GM12878 (cell line): ENCODE results near the gene PKD2.

Experiments
- CHD4 ChIP-seq: fragments of 200-600 bp; sonication (generic); IDR thresholded peaks from 2 replicates; pipeline ENCODE4 v1.6.1; 2016; ENCODE audit warnings: mild to moderate bottlenecking
- EED ChIP-seq: sonication (generic); IDR thresholded peaks from 2 replicates; pipeline ENCODE4 v1.6.1; 2016; ENCODE audit warnings: antibody characterized with exemption, low read depth
- EP300 ChIP-seq, 2 experiments: fragments of 150-350 bp in 1 of 2; IDR thresholded peaks; 2 replicates each; pipeline ENCODE4 v1.6.1; 2011 to 2012; ENCODE audit warnings: low read depth in 2 of 2, low read length in 2 of 2, borderline replicate concordance in 1 of 2, improper control_type of control experiment in 1 of 2, inconsistent platforms in 1 of 2; ENCODE audit not compliant: control insufficient read depth in 1 of 2
- ETV6 ChIP-seq, 2 experiments: fragments of 450-650 bp in 1 of 2; IDR thresholded peaks in 1 of 2; conservative IDR thresholded peaks in 1 of 2; 2 replicates each; pipeline ENCODE4 v1.6.1; 2014; ENCODE audit warnings: antibody characterized with exemption in 1 of 2, borderline replicate concordance in 1 of 2, low read depth in 1 of 2, mild to moderate bottlenecking in 1 of 2, moderate library complexity in 1 of 2
- HDAC6 ChIP-seq: fragments of 200-600 bp; sonication (generic); IDR thresholded peaks from one replicate; pipeline ENCODE4 v1.8.0; 2017; ENCODE audit warnings: antibody characterized with exemption; ENCODE audit not compliant: unreplicated experiment
- NKRF ChIP-seq: fragments of 450-650 bp; conservative IDR thresholded peaks from 2 replicates; pipeline ENCODE4 v1.6.1; 2017; ENCODE audit warnings: mild to moderate bottlenecking, moderate library complexity
- POLR2A ChIP-seq: IDR thresholded peaks from 2 replicates; pipeline ENCODE4 v1.6.1; 2011; ENCODE audit warnings: low read depth, mild to moderate bottlenecking, low read length
- YY1 ChIP-seq: IDR thresholded peaks from 2 replicates; pipeline ENCODE4 v1.6.1; 2011; ENCODE audit warnings: low read depth, mild to moderate bottlenecking, low read length
- ZNF274 ChIP-seq: IDR thresholded peaks from one replicate; pipeline ENCODE4 v1.8.0; 2011; ENCODE audit not compliant: insufficient read length, insufficient read depth
- ZZZ3 ChIP-seq: IDR thresholded peaks from 2 replicates; pipeline ENCODE4 v1.6.1; 2011; ENCODE audit warnings: low read depth; ENCODE audit not compliant: control insufficient read depth, insufficient read length
- TF ChIP-seq, protein P1 (sequence below), 3 experiments: IDR thresholded peaks in 2 of 3; conservative IDR thresholded peaks in 1 of 3; 2 replicates each; pipeline ENCODE4 v1.5.1; 2011; ENCODE audit warnings: low read depth in 3 of 3, low read length in 3 of 3, mild to moderate bottlenecking in 3 of 3, control low read depth in 2 of 3, moderate library complexity in 2 of 3, inconsistent platforms in 1 of 3, mixed read lengths in 1 of 3; ENCODE audit not compliant: control insufficient read depth in 2 of 3, insufficient read depth in 1 of 3; ENCODE audit errors: extremely low read depth in 1 of 3

- no peak for TF ChIP-seq YY1
- TF ChIP-seq EED, result no peak
- TF ChIP-seq EP300 (IDR thresholded peaks at IDR 0.05; ENCODE audit: borderline replicate concordance in 1 of 2, control insufficient read depth in 1 of 2, low read depth in 2 of 2, low read length in 2 of 2), result no peak
- TF ChIP-seq ETV6 (conservative IDR thresholded peaks at IDR 0.05 in 1 of 2, IDR thresholded peaks at IDR 0.05 in 1 of 2; ENCODE audit: borderline replicate concordance in 1 of 2, low read depth in 1 of 2), result no peak
- TF ChIP-seq CHD4, result no peak
- TF ChIP-seq ZZZ3, result no peak
- TF ChIP-seq NKRF, result no peak
- TF ChIP-seq ZNF274, result no peak
- no peak for TF ChIP-seq POLR2A
- TF ChIP-seq HDAC6, result no peak
- TF ChIP-seq, protein P1, sequence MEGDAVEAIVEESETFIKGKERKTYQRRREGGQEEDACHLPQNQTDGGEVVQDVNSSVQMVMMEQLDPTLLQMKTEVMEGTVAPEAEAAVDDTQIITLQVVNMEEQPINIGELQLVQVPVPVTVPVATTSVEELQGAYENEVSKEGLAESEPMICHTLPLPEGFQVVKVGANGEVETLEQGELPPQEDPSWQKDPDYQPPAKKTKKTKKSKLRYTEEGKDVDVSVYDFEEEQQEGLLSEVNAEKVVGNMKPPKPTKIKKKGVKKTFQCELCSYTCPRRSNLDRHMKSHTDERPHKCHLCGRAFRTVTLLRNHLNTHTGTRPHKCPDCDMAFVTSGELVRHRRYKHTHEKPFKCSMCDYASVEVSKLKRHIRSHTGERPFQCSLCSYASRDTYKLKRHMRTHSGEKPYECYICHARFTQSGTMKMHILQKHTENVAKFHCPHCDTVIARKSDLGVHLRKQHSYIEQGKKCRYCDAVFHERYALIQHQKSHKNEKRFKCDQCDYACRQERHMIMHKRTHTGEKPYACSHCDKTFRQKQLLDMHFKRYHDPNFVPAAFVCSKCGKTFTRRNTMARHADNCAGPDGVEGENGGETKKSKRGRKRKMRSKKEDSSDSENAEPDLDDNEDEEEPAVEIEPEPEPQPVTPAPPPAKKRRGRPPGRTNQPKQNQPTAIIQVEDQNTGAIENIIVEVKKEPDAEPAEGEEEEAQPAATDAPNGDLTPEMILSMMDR (IDR thresholded peaks at IDR 0.05 in 2 of 3, conservative IDR thresholded peaks at IDR 0.05 in 1 of 3; ENCODE audit: control insufficient read depth in 2 of 3, extremely low read depth in 1 of 3, insufficient read depth in 1 of 3, low read depth in 3 of 3, low read length in 3 of 3), result no peak
Observed at GRCh38 chr4:88012647-88013046, 5.2 kb downstream of the PKD2 start.
